Endothelial cell of umbilical vein (primary cell): ENCODE results near the gene IGFBP3. TPM values are rescaled to one million over a fixed set of nuclear protein-coding genes. Genes with fewer than 3 reads are reported as not detected.
A peak's percentile ranks its signal among the peaks of the same experiment; 100 is the strongest.

ENCODE experiments used
- BruUV-seq: library from RNA; stranded (reverse); fragments of 400-500 nt; replicated peaks from 2 replicates; lab custom pipeline; 2021; lab: Mats Ljungman, UMichigan
- CTCF ChIA-PET: fragments of 300-600, 350-600 bp; sonication (Branson Sonifier 250); formaldehyde crosslinking; loops from one replicate; lab custom pipeline; 2021; ENCODE audit warnings: antibody characterized with exemption, inconsistent platforms; lab: Charles Lee
- POLR2A ChIA-PET: fragments of 300-600, 350-600 bp; sonication (Branson Sonifier 250); formaldehyde crosslinking; loops from one replicate; lab custom pipeline; 2021; ENCODE audit warnings: antibody characterized with exemption, inconsistent platforms; lab: Charles Lee
- DNase-seq: peaks from one replicate; pipeline ENCODE4 v3.0.0-alpha.2; 2011; ENCODE audit warnings: low read depth, low spot score
- FAIRE-seq: peaks from 2 replicates; lab custom pipeline; 2011; peaks lifted over from hg19 to GRCh38; lab: Jason Lieb, UNC
- H2AFZ ChIP-seq: 2 replicates; pipeline ENCODE4 v1.6.0; 2012; ENCODE audit warnings: low read depth, low read length, control low read depth, inconsistent platforms
- H3K27ac ChIP-seq: 2 replicates; pipeline ENCODE4 v1.5.1; 2011; ENCODE audit warnings: low read depth, mild to moderate bottlenecking, control low read depth, low read length, moderate library complexity; ENCODE audit not compliant: insufficient read depth
- H3K27me3 ChIP-seq, 2 experiments: 2 replicates each; pipeline versions ENCODE4 v1.6.0 to v1.6.1; 2011; ENCODE audit warnings: low read length in 2 of 2, mixed read lengths in 1 of 2; ENCODE audit not compliant: control insufficient read depth in 2 of 2, insufficient read depth in 2 of 2
- H3K36me3 ChIP-seq, 2 experiments: 2 replicates in 1 of 2; 3 replicates in 1 of 2; pipeline ENCODE4 v1.5.1; 2011; ENCODE audit warnings: low read length in 2 of 2, mild to moderate bottlenecking in 1 of 2, moderate library complexity in 1 of 2; ENCODE audit not compliant: control insufficient read depth in 2 of 2, insufficient read depth in 2 of 2; ENCODE audit errors: extremely low read depth in 1 of 2
- H3K4me1 ChIP-seq: 3 replicates; pipeline ENCODE4 v1.5.1; 2011; ENCODE audit warnings: mild to moderate bottlenecking, low read length; ENCODE audit not compliant: control insufficient read depth, insufficient read depth; ENCODE audit errors: extremely low read depth
- H3K4me2 ChIP-seq: 2 replicates; pipeline ENCODE4 v1.6.1; 2011; ENCODE audit warnings: low read length, control low read depth, mixed read lengths; ENCODE audit not compliant: insufficient read depth
- H3K4me3 ChIP-seq, 3 experiments: fragments of 200-600 bp in 1 of 3; sonication (generic), shearing (Covaris generic) in 1 of 3; replicated peaks in 1 of 3; 2 replicates each; pipeline ENCODE4 v1.5.1; 2011 to 2016; ENCODE audit warnings: control low read depth in 3 of 3, low read length in 3 of 3, mild to moderate bottlenecking in 2 of 3, inconsistent platforms in 1 of 3, low read depth in 1 of 3, moderate library complexity in 1 of 3; ENCODE audit not compliant: insufficient read depth in 1 of 3
- H3K79me2 ChIP-seq: 2 replicates; pipeline ENCODE4 v1.6.0; 2012; ENCODE audit warnings: low read length, inconsistent platforms; ENCODE audit not compliant: control insufficient read depth, insufficient read depth
- H3K9ac ChIP-seq: replicated peaks from 2 replicates; pipeline ENCODE3; 2011; ENCODE audit warnings: low read length, control low read depth; ENCODE audit not compliant: insufficient read depth; ENCODE audit errors: extremely low read depth
- H3K9me1 ChIP-seq: replicated peaks from 3 replicates; pipeline ENCODE4 v1.6.0; 2011; ENCODE audit warnings: mild to moderate bottlenecking, low read length; ENCODE audit not compliant: control insufficient read depth, insufficient read depth; ENCODE audit errors: extremely low read depth
- H3K9me3 ChIP-seq: replicated peaks from 2 replicates; pipeline ENCODE4 v1.5.1; 2012; ENCODE audit warnings: low read length, inconsistent platforms; ENCODE audit not compliant: control insufficient read depth, insufficient read depth
- H4K20me1 ChIP-seq: replicated peaks from 2 replicates; pipeline ENCODE3; 2011; ENCODE audit warnings: mild to moderate bottlenecking, low read length; ENCODE audit not compliant: control insufficient read depth, insufficient read depth; ENCODE audit errors: extremely low read depth
- CTCF ChIP-seq, 2 donors: IDR thresholded peaks; 1 replicate in 1 of 2; 2 replicates in 1 of 2; pipeline ENCODE4 v1.5.1; 2011; ENCODE audit warnings: low read length in 2 of 2, mild to moderate bottlenecking in 2 of 2, moderate library complexity in 2 of 2, control low read depth in 1 of 2, inconsistent platforms in 1 of 2, low read depth in 1 of 2; ENCODE audit not compliant: insufficient read depth in 1 of 2; ENCODE audit errors: extremely low read depth in 1 of 2
- EZH2 ChIP-seq: IDR thresholded peaks from 2 replicates; pipeline ENCODE4 v1.6.1; 2012; ENCODE audit warnings: borderline replicate concordance, low read depth, mild to moderate bottlenecking, moderate library complexity, low read length, inconsistent platforms; ENCODE audit not compliant: severe bottlenecking
- FOS ChIP-seq: IDR thresholded peaks from 2 replicates; pipeline ENCODE4 v1.6.1; 2011; ENCODE audit warnings: mild to moderate bottlenecking, low read length, moderate library complexity, borderline replicate concordance; ENCODE audit not compliant: insufficient read depth
- GATA2 ChIP-seq: IDR thresholded peaks from 2 replicates; pipeline ENCODE4 v1.7.0; 2011; ENCODE audit warnings: low read depth, mild to moderate bottlenecking, moderate library complexity, mixed read lengths, low read length; ENCODE audit not compliant: insufficient read length, insufficient read depth
- POLR2A ChIP-seq: IDR thresholded peaks from 2 replicates; pipeline ENCODE4 v1.6.1; 2012; ENCODE audit warnings: low read depth, mild to moderate bottlenecking, control low read depth, low read length
- dilution Hi-C: fragments of 300-500 bp; cut with MboI; formaldehyde crosslinking; loops from one replicate; pipeline ENCODE4 v1.15.0; 2019; ENCODE audit warnings: low sequenced_read_pairs; ENCODE audit not compliant: extremely low pct_ligation_motif_present
- intact Hi-C: fragments of 100-400 bp; cut with micrococcal nuclease; formaldehyde crosslinking; loops from one replicate; pipeline ENCODE4 v1.10.0; 2022
- polyA plus RNA-seq, 4 experiments: library from polyadenylated mRNA; depleted of rRNA in 3 of 4; stranded (reverse) in 3 of 4; unstranded in 1 of 4; fragments of >200 nt; gene quantifications; 2 replicates each; pipeline versions ENCODE4 v1.2.1 to v1.2.3, GENCODE V29; 2011 to 2012; ENCODE audit warnings: missing spikeins in 1 of 4
- total RNA-seq: library from RNA; stranded (reverse); gene quantifications from 2 replicates; pipeline ENCODE4 v1.2.3, GENCODE V29; 2021
- TF ChIP-seq, protein P1 (sequence below): IDR thresholded peaks from 2 replicates; pipeline ENCODE4 v1.6.1; 2011; ENCODE audit not compliant: insufficient read depth, insufficient read length

IGFBP3 gene
- total and polyA plus RNA-seq, 2 donors (not counting 3 experiments of a cell fraction or from before 2014, with no cell fraction given), result 3.4 to 10.1 TPM

GRCh38 chr7:45921699-45922519 lies 837 bp upstream of the IGFBP3 start:
- Histone ChIP-seq H4K20me1 (no peaks in the 10 kb centered on the region), H3K27ac (no peak overlapping the region), H3K36me3 (no peaks in the 10 kb centered on the region), H3K9ac (peak overlapping the region; percentile 24), H3K79me2 (no peaks in the 10 kb centered on the region), H3K27me3 (peaks cover 33 to 56% of the 10 kb centered on the region in 2 experiments), H3K9me3 (no peaks in the 10 kb centered on the region), H2AFZ (peak overlapping the region; percentile 65), H3K4me1 (peaks cover 28% of the 10 kb centered on the region), H3K9me1 (no peaks in the 10 kb centered on the region), H3K4me2 (peak overlapping the region; percentile 82), H3K4me3 (peak overlapping the region in 2 of 3 experiments; percentile 13 to 52)
- intact Hi-C loops (loop anchor here (1.0 to 10.0 kb wide), 10 partner anchors 31 to 1332 kb away; no protein-coding TSS in a partner anchor), dilution Hi-C loops (no loop called here)
- FAIRE-seq (peak; percentile 62), DNase-seq (peak; percentile 78)
- TF ChIP-seq CTCF (IDR thresholded peaks at IDR 0.05; ENCODE audit: extremely low read depth in 1 of 2, insufficient read depth in 1 of 2, low read depth in 1 of 2, low read length in 2 of 2), result peak; percentile 85 to 86
- TF ChIP-seq POLR2A, result no peak
- TF ChIP-seq GATA2, result peak; percentile 66
- no TSS peak for BruUV-seq
- ChIA-PET POLR2A (no interaction called here), CTCF (interaction anchor here (0.7 to 8.6 kb wide), 74 partner anchors 9 to 1512 kb away, joined by 3 to 149 read pairs (median 4); partner anchors contain the start of gene IGFBP1)

- H3K4me3 ChIP-seq, result peak overlapping the region in 2 of 3 experiments; percentile 2 to 34
- H3K79me2 ChIP-seq, result no peaks in the 10 kb centered on the region
- ChIA-PET CTCF (interaction anchor here (0.6 to 8.6 kb wide), 11 partner anchors 32 to 1345 kb away, joined by 3 to 149 read pairs (median 22); partner anchors contain the start of gene IGFBP1), POLR2A (no interaction called here)
- no peak overlapping the region for H3K9ac ChIP-seq
- no peaks in the 10 kb centered on the region for H4K20me1 ChIP-seq
- H3K4me1 ChIP-seq, result peaks cover 28% of the 10 kb centered on the region
- no peak overlapping the region for H3K27ac ChIP-seq
- dilution Hi-C loops (no loop called here), intact Hi-C loops (loop anchor here (5.0 to 10.0 kb wide), 2 partner anchors 203 to 656 kb away; no protein-coding TSS in a partner anchor)
- H3K27me3 ChIP-seq, result peaks cover 33 to 56% of the 10 kb centered on the region in 2 experiments
- TF ChIP-seq FOS (no peak), POLR2A (no peak), CTCF (IDR thresholded peaks at IDR 0.05; ENCODE audit: extremely low read depth in 1 of 2, insufficient read depth in 1 of 2, low read depth in 1 of 2, low read length in 2 of 2) (no peak), GATA2 (no peak), EZH2 (no peak)
- TF ChIP-seq, protein P1, sequence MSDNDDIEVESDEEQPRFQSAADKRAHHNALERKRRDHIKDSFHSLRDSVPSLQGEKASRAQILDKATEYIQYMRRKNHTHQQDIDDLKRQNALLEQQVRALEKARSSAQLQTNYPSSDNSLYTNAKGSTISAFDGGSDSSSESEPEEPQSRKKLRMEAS, result no peak
- H3K9me1 ChIP-seq, result no peaks in the 10 kb centered on the region
- BruUV-seq, result no TSS peak
- no peak overlapping the region for H2AFZ ChIP-seq
- DNase-seq (no peak), FAIRE-seq (no peak)
- no peaks in the 10 kb centered on the region for H3K9me3 ChIP-seq
- H3K36me3 ChIP-seq, result no peaks in the 10 kb centered on the region
- peak overlapping the region; percentile 82 for H3K4me2 ChIP-seq
These were observed 268 bp upstream of the IGFBP3 start for GRCh38 chr7:45921381-45921698.
